ENCODE results near the gene KRT15.

DNA sequence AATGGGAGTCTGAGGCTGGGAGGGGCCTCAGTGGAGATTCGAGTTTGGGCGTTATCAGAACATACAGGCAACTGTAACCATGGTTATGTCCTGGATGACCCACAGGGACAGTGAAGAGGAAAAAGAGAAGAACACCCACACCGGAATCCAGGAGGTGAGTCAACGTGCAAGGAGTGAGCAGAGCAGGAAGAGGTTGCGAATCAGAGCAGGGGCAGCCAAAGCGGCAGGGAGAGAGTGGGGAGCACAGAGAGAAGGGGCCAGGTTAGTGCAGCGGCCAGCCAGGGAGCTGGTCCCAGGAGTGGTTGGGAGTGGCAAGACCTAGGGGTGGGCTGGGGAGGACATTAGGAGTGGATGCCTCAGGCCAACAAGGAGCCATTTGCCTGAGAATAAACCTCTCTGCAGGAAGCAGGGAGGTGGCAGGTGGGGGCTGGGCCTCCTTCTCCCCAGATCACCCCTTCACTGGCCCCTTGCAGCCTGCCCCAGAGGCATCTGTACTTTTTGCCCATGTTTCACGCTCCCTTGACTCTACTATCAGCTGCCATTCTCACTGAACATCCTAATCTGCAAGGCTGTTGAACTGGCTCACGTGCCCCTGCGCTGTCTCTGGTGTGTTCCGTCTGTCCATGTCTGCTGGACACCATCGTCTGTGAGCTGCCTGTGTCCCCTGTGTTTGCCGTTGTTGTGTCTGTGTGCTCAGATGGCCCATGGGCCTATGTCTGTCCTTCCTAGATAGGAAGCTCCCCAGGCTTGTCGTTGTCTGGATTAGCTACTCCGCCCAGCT lies 18.4 kb downstream of the KRT15 start:
- TF ChIP-seq MYC (IDR thresholded peaks at IDR 0.05; ENCODE audit: low read depth, low read length) = no peak
- no peak for TF ChIP-seq MYC (CRISPR knock-in tag; IDR thresholded peaks at IDR 0.05; ENCODE audit: borderline replicate concordance, low read depth)
- TF ChIP-seq MYNN (IDR thresholded peaks at IDR 0.05) = peak; percentile 72; the same call in 1 of the 2 replicates
- no peak for TF ChIP-seq MYNN (CRISPR knock-in tag; IDR thresholded peaks at IDR 0.05)
- peak; percentile 15 for TF ChIP-seq NFIC (IDR thresholded peaks at IDR 0.05)
